Mammary epithelial cell (primary cell): Measurements from ENCODE around the gene NMRAL1.

Experiments
- CTCF ChIP-seq, 2 donors: IDR thresholded peaks in 1 of 2; conservative IDR thresholded peaks in 1 of 2; 2 replicates each; pipeline ENCODE4 v1.5.1; 2011 to 2012; ENCODE audit warnings: inconsistent platforms in 2 of 2, low read length in 2 of 2, mild to moderate bottlenecking in 2 of 2, control low read depth in 1 of 2, low read depth in 1 of 2; ENCODE audit not compliant: insufficient read depth in 1 of 2; ENCODE audit errors: extremely low read depth in 1 of 2
- EZH2 ChIP-seq: IDR thresholded peaks from 2 replicates; pipeline ENCODE4 v1.6.1; 2012; ENCODE audit warnings: low read length, inconsistent platforms, borderline replicate concordance

- TF ChIP-seq CTCF (conservative IDR thresholded peaks at IDR 0.05 in 1 of 2, IDR thresholded peaks at IDR 0.05 in 1 of 2; ENCODE audit: extremely low read depth in 1 of 2, insufficient read depth in 1 of 2, low read depth in 1 of 2, low read length in 2 of 2) (no peak), EZH2 (no peak)
Observed at GRCh38 chr16:4419402-4419959, 54.9 kb downstream of the NMRAL1 start.
